ENCODE results near the gene TBX19.

DNA sequence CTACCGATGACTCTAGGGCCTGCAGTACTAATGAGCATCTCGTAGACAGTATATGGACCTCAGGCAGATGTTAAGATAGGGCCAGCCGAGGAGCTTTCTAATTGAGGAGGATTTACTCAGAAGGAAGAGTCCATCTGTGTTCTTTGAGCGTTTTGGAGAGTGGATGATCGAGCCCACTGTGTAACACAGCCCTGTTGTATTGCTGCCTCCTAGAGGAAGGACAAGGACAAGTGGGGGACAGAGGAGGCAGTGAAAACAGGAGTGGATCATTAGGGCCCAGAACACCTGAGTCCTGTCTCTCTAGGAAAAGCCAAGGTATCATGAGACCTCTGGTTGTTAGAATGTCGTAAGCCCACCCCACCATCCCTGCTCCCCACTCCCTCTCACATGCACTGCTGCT lies 62.9 kb downstream of the TBX19 start:
- TF ChIP-seq SUZ12 (IDR thresholded peaks at IDR 0.05; ENCODE audit: extremely low read depth, insufficient read depth, insufficient read length) (no peak), YY1 (IDR thresholded peaks at IDR 0.05; ENCODE audit: insufficient read depth, insufficient read length) (no peak)
